Pancreas (tissue), 10 donors: Measurements from ENCODE around the gene EIF4EBP2. TPM values are rescaled to one million over a fixed set of nuclear protein-coding genes. Genes with fewer than 3 reads are reported as not detected.

ENCODE experiments used
- ATAC-seq, 4 donors: fragments of 200-7000 bp; cut with Tn5 transposase; one replicate each; pipeline versions ENCODE4 v1.8.0 to v1.9.1; 2020; ENCODE audit warnings: mild to moderate bottlenecking in 4 of 4, moderate library complexity in 4 of 4
- DNase-seq, 6 donors: peaks; one replicate each; pipeline ENCODE4 v3.0.0-alpha.2; 2020
- FAIRE-seq: peaks from 2 replicates; lab custom pipeline; 2012; peaks lifted over from hg19 to GRCh38; lab: Jason Lieb, UNC
- H3K27ac ChIP-seq, 4 donors: fragments of 200-600 bp; sonication (generic); 1 replicate in 3 of 4; 2 replicates in 1 of 4; pipeline versions ENCODE4 v1.5.0 to v1.8.0; 2020
- H3K27me3 ChIP-seq, 4 donors: fragments of 200-600 bp; one replicate each; pipeline ENCODE4 v1.8.0; 2021
- H3K36me3 ChIP-seq, 3 donors: fragments of 200-600 bp; sonication (generic) in 1 of 3; one replicate each; pipeline versions ENCODE4 v1.5.0 to v1.8.0; 2020 to 2021
- H3K4me1 ChIP-seq, 3 donors: fragments of 200-600 bp; one replicate each; pipeline ENCODE4 v1.8.0; 2021
- H3K4me3 ChIP-seq, 4 donors: fragments of 200-600 bp; sonication (generic) in 2 of 4; one replicate each; pipeline versions ENCODE4 v1.5.0 to v1.8.0; 2020 to 2021
- H3K9me3 ChIP-seq, 4 donors: fragments of 200-600 bp; one replicate each; pipeline ENCODE4 v1.8.0; 2021
- WGBS, 2 donors: extraction: QIAGEN DNeasy Blood & Tissue Kit; methylation state at CpG; one replicate each; pipeline ENCODE4 v1.1.7; 2013; 5-methylcytosine and 5-hydroxymethylcytosine counted together
- intact Hi-C, 3 donors: fragments of 100-400 bp; cut with DNase I; formaldehyde crosslinking; loops; one replicate each; pipeline versions ENCODE4 v1.11.1 to v1.14.2; 2022
- polyA plus RNA-seq, 2 donors: library from polyadenylated mRNA; stranded (reverse); fragments of 200-250 nt; gene quantifications; one replicate each; pipeline ENCODE4 v1.2.3, GENCODE V29; 2013
- total RNA-seq, 6 donors: library from RNA; stranded (reverse); fragmentation: NEBNext Ultra II Directional in 4 of 6; extraction: Animal tissue kit (Norgen Biotek cat#: 25700) in 4 of 6; gene quantifications; one replicate each; pipeline versions ENCODE4 v1.2.1 to v1.2.4, GENCODE V29; 2021 to 2023
- TF ChIP-seq, protein P1 (sequence below), 4 donors: fragments of 200-600 bp; sonication (generic) in 3 of 4; IDR thresholded peaks; one replicate each; pipeline versions ENCODE4 v1.5.0 to v1.8.0; 2021; ENCODE audit warnings: antibody characterized with exemption in 4 of 4
- donor health status: healthy with polysubstance abuse.
- donor health status: DM: no; HTN: no; CAD: no; lungs with moderate emphysema.
- donor health status: DM: no; HTN: no; CAD: no.
- donor health status: control.
- donor health status: control.
- donor health status: Bipolar disorder and iron deficiency.
- donor health status: DM: yes; HTN: yes; CAD: no.
- donor health status: DM: no; HTN: no; CAD: no.
- donor health status: DM: no; HTN: no; CAD: no.
- donor health status: DM: yes; HTN: yes; CAD: no.

The EIF4EBP2 gene
- total and polyA plus RNA-seq, 8 donors, result 12.5 to 43.5 (median 30.7) TPM

DNA sequence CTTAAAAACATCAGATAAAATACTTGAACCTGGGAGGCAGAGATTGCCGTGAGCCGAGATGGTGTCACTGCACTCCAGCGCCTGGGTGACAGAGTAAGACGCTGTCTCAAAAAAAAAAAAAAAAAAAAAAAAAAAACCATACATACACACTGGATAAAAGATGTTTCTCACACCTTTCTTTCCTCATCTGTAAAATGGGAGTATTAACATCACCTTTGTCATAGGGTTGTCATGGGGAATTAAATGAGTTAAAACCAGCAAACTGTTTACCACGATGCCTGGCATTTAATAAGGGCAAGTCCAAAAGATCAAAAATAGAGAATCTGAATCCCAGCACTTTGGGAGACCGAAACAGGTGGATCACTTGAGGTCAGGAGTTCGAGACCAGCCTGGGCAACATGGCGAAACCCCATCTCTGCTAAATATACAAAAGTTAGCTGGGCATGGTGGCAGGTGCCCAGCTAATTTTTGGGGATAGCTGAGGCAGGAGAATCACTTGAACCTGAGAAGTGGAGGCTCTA lies 34.4 kb upstream of the EIF4EBP2 start:
- no peaks in the 10 kb centered on the region for H3K27me3 ChIP-seq
- no peak for FAIRE-seq
- no peak for ATAC-seq
- H3K36me3 ChIP-seq, result no peaks in the 10 kb centered on the region
- DNase-seq, result no peak
- TF ChIP-seq, protein P1, sequence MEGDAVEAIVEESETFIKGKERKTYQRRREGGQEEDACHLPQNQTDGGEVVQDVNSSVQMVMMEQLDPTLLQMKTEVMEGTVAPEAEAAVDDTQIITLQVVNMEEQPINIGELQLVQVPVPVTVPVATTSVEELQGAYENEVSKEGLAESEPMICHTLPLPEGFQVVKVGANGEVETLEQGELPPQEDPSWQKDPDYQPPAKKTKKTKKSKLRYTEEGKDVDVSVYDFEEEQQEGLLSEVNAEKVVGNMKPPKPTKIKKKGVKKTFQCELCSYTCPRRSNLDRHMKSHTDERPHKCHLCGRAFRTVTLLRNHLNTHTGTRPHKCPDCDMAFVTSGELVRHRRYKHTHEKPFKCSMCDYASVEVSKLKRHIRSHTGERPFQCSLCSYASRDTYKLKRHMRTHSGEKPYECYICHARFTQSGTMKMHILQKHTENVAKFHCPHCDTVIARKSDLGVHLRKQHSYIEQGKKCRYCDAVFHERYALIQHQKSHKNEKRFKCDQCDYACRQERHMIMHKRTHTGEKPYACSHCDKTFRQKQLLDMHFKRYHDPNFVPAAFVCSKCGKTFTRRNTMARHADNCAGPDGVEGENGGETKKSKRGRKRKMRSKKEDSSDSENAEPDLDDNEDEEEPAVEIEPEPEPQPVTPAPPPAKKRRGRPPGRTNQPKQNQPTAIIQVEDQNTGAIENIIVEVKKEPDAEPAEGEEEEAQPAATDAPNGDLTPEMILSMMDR (IDR thresholded peaks at IDR 0.05), result no peak
- no peak overlapping the region for H3K4me3 ChIP-seq
- no peak overlapping the region for H3K27ac ChIP-seq
- intact Hi-C loops, result loop anchor here in 1 of 3 donors (10.0 kb wide), 1 partner anchor 145 kb away; no protein-coding TSS in a partner anchor
- WGBS, 2 donors, result 84 to 93% methylated on average over 8 of the region's 8 CpGs
- H3K4me1 ChIP-seq, result no peaks in the 10 kb centered on the region
- no peaks in the 10 kb centered on the region for H3K9me3 ChIP-seq

DNA sequence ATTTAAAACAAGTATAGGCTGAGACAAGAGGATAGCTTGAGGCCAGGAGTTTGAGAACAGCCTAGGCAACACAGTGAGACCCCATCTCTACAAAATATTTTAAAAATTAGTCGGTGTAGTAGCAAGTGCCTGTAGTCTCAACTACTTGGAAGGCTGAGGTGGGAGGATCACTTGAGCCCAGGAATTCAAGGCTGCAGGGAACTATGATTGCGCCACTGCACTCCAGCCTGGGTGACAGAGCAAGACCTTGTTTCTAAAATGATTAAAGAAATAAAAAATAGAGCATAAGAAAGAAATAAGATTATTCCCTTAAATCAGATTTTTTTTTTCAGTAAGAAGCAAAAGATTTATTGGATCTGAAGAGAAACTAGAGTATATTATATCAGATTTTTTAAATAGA lies 33.2 kb upstream of the EIF4EBP2 start:
- 93 to 95% methylated on average over 2 of the region's 2 CpGs for WGBS, 2 donors
- H3K4me1 ChIP-seq, result no peaks in the 10 kb centered on the region
- intact Hi-C loops, result no loop called here
- TF ChIP-seq, protein P1 (IDR thresholded peaks at IDR 0.05), result no peak
- no peak for DNase-seq
- ATAC-seq, result no peak
- H3K36me3 ChIP-seq, result no peaks in the 10 kb centered on the region
- H3K9me3 ChIP-seq, result no peaks in the 10 kb centered on the region
- no peak overlapping the region for H3K4me3 ChIP-seq
- H3K27ac ChIP-seq, result no peak overlapping the region
- no peak for FAIRE-seq
- no peaks in the 10 kb centered on the region for H3K27me3 ChIP-seq

DNA sequence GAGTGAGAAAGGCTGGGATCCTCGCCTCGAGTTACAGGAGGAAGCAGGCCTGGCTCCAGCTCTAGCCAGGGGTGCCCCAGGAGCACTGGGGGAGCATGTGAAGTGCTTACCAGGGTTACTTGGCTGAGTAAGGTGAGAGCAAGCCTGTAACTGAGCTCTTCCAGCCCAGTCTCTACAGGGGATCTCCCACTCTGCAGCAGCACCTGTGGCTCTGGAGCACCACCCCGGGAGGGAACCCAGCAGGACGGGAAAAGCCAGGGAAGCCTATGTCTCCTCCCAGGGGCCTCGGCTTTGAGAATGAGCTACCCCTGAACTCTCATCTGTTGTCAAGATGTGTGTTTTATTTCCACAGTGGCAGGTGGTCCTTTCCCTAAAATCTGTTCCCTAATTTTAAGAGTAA lies 32.1 kb upstream of the EIF4EBP2 start:
- H3K27ac ChIP-seq, result no peak overlapping the region
- no peaks in the 10 kb centered on the region for H3K27me3 ChIP-seq
- no peaks in the 10 kb centered on the region for H3K36me3 ChIP-seq
- intact Hi-C loops, result no loop called here
- no peak for DNase-seq
- no peaks in the 10 kb centered on the region for H3K4me1 ChIP-seq
- 27 to 60% methylated on average over 5 of the region's 5 CpGs for WGBS, 2 donors
- ATAC-seq, result no peak
- TF ChIP-seq, protein P1 (IDR thresholded peaks at IDR 0.05), result no peak
- H3K4me3 ChIP-seq, result no peak overlapping the region
- no peak for FAIRE-seq
- H3K9me3 ChIP-seq, result no peaks in the 10 kb centered on the region

DNA sequence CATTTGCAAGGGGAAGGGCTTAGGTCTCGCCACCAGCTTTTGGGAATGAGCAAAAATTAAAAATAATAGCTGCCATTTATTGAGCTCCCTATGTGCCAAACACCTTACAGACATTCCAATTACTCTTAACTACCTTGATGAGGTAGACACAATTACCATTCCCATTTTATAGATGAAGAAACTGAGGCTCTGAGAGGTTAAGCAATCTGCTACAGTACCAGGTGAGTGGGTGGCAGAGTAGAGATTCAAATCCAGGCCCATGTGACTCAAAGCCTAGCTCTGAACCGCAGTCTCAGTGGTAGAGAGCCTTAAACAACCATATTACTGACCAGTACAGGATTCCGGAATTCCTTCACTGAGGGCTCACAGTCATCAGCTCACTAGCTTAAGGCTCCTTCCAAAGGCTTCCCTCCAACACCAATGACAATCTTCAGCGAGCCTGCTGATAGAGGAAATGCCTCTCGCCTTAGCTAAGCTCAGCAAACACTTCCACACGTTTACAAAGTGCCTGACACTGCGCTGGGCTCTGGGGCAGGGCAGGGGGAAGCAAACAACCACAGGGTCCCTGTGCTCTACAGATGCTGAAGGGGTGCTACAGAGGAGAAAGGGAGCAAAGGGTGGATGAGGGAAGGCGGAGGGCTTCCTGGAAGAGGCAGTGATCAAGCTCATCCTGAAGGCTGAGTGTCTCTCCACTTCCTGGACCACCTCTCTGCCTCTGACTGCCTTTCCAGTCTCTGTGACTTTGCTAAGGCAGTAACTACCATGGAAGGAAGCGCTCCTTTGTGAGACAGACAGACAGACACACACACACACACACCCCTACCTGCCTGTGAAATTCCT lies 28.9 kb upstream of the EIF4EBP2 start:
- intact Hi-C loops, result no loop called here
- 82 to 85% methylated on average over 9 of the region's 9 CpGs for WGBS, 2 donors
- DNase-seq (no peak), ATAC-seq (no peak), FAIRE-seq (no peak)
- Histone ChIP-seq H3K36me3 (no peaks in the 10 kb centered on the region), H3K9me3 (no peaks in the 10 kb centered on the region), H3K27me3 (no peaks in the 10 kb centered on the region), H3K27ac (no peak overlapping the region), H3K4me3 (no peak overlapping the region), H3K4me1 (no peaks in the 10 kb centered on the region)
- TF ChIP-seq, protein P1 (IDR thresholded peaks at IDR 0.05), result no peak
